RWPE2 (cell line): Measurements from ENCODE around the gene TDRD12.

Experiments used
- ATAC-seq: fragments of 200-7000 bp; cut with Tn5 transposase; 3 replicates; pipeline ENCODE4 v1.9.1; 2021; ENCODE audit warnings: low read depth
- DNase-seq: peaks from one replicate; pipeline ENCODE4 v3.0.0-alpha.2; 2020; ENCODE audit warnings: low spot score
- H3K27ac ChIP-seq: fragments of 450-650 bp; 2 replicates; pipeline ENCODE4 v1.5.1; 2017; ENCODE audit warnings: mild to moderate bottlenecking; ENCODE audit not compliant: poor library complexity, severe bottlenecking
- H3K27me3 ChIP-seq: fragments of 250-450 bp; sonication (Bioruptor Pico); 2 replicates; pipeline ENCODE4 v1.5.1; 2021; ENCODE audit warnings: mild to moderate bottlenecking, moderate library complexity; ENCODE audit not compliant: insufficient read depth, poor library complexity, severe bottlenecking
- H3K36me3 ChIP-seq: fragments of 250-450 bp; sonication (Bioruptor Pico); 2 replicates; pipeline ENCODE4 v1.5.1; 2020; ENCODE audit warnings: low read depth, mild to moderate bottlenecking, moderate library complexity
- H3K4me1 ChIP-seq: fragments of 250-450 bp; sonication (Bioruptor Pico); 2 replicates; pipeline ENCODE4 v1.5.1; 2021; ENCODE audit warnings: mild to moderate bottlenecking, moderate library complexity; ENCODE audit not compliant: insufficient read depth, poor library complexity, severe bottlenecking
- H3K4me3 ChIP-seq: fragments of 250-450 bp; sonication (Bioruptor Pico); 2 replicates; pipeline ENCODE4 v1.5.1; 2021; ENCODE audit warnings: mild to moderate bottlenecking, moderate library complexity; ENCODE audit not compliant: severe bottlenecking
- H3K9me3 ChIP-seq: fragments of 250-450 bp; sonication (Bioruptor Pico); 2 replicates; pipeline ENCODE4 v1.5.1; 2021; ENCODE audit warnings: mild to moderate bottlenecking, moderate library complexity; ENCODE audit not compliant: severe bottlenecking
- CTCF ChIP-seq: fragments of 450-650 bp; IDR thresholded peaks from one replicate; pipeline ENCODE4 v1.5.1; 2017; ENCODE audit warnings: mild to moderate bottlenecking, moderate library complexity; ENCODE audit not compliant: poor library complexity, severe bottlenecking

Gene TDRD12

GRCh38 chr19:32748497-32748896 is 28.9 kb downstream of the TDRD12 start:
- TF ChIP-seq CTCF = no peak
- DNase-seq = no peak
- H3K36me3 ChIP-seq = no peaks in the 10 kb centered on the region
- H3K27me3 ChIP-seq = no peaks in the 10 kb centered on the region
- H3K27ac ChIP-seq = no peak overlapping the region
- H3K9me3 ChIP-seq = no peaks in the 10 kb centered on the region
- 0 out of 3 replicates have a peak, but pooled peaks have one; percentile 46 for ATAC-seq
- H3K4me3 ChIP-seq = no peak overlapping the region
- H3K4me1 ChIP-seq = no peaks in the 10 kb centered on the region

DNA sequence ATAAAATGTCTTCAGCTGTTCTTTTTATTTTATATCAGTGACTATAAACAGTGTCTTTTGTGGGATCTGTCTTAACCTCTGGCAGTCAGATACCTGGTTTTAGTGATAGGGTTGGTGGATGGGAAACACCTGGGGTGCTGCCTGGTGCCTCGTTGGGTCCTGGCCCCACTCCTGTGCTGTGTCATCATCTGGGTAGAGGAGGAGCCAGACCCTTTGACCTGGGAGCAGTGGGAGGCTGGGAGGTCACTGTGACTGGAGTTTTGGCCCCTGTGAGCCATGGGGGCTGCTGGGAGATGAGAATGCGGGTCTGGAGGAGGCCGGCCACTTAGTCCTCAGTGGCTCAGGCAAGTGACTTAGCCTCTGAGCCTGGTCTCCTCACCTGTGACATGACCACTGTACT is 29.4 kb downstream of the TDRD12 start:
- no peak for ATAC-seq
- no peaks in the 10 kb centered on the region for H3K36me3 ChIP-seq
- no peak for TF ChIP-seq CTCF
- no peak for DNase-seq
- no peaks in the 10 kb centered on the region for H3K27me3 ChIP-seq
- no peak overlapping the region for H3K4me3 ChIP-seq
- H3K4me1 ChIP-seq = no peaks in the 10 kb centered on the region
- H3K9me3 ChIP-seq = no peaks in the 10 kb centered on the region
- H3K27ac ChIP-seq = no peak overlapping the region

DNA sequence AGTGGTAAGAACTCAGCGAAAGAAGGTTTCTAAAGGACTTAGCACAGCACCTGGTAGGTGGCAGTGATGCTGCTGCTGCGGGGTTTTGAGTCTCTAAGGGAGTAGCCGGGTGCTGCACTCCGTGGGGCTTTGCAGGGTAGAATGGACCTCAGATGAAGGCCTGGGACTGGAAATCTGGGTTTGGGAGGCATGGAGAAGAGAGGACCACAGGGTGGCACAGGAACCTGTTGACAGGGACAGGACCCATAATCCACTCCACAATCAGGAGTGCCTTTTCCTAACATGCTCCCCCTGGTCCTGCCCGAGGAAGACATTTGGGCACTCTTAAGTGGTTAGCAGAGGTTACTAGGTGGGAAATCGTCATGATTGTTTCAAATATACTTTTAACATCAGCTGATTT is 29.8 kb downstream of the TDRD12 start:
- Histone ChIP-seq H3K27ac (no peak overlapping the region), H3K36me3 (no peaks in the 10 kb centered on the region), H3K9me3 (no peaks in the 10 kb centered on the region), H3K4me1 (no peaks in the 10 kb centered on the region), H3K27me3 (no peaks in the 10 kb centered on the region), H3K4me3 (no peak overlapping the region)
- no peak for TF ChIP-seq CTCF
- ATAC-seq (no peak), DNase-seq (no peak)

- H3K9me3 ChIP-seq = no peaks in the 10 kb centered on the region
- H3K27me3 ChIP-seq = no peaks in the 10 kb centered on the region
- H3K4me1 ChIP-seq = no peaks in the 10 kb centered on the region
- ATAC-seq (no peak), DNase-seq (no peak)
- no peak overlapping the region for H3K27ac ChIP-seq
- no peaks in the 10 kb centered on the region for H3K36me3 ChIP-seq
- H3K4me3 ChIP-seq = no peak overlapping the region
- TF ChIP-seq CTCF = no peak
Observed at GRCh38 chr19:32750441-32751055, 31.0 kb downstream of the TDRD12 start.

- no peak overlapping the region for H3K27ac ChIP-seq
- H3K4me1 ChIP-seq = no peaks in the 10 kb centered on the region
- no peak for TF ChIP-seq CTCF
- H3K9me3 ChIP-seq = no peaks in the 10 kb centered on the region
- no peaks in the 10 kb centered on the region for H3K36me3 ChIP-seq
- ATAC-seq = no peak
- no peak overlapping the region for H3K4me3 ChIP-seq
- DNase-seq = no peak
- H3K27me3 ChIP-seq = no peaks in the 10 kb centered on the region
Observed at GRCh38 chr19:32751066-32751465, 31.5 kb downstream of the TDRD12 start.
